HUES48 (cell line): ENCODE results near the gene NKAIN2.
"Not testable (repeated sequence)": the region's sequence is repeated elsewhere in the genome, so short reads cannot be mapped to it uniquely, and the experiment has no call there.

Experiments
- H3K27ac ChIP-seq: one replicate; pipeline ENCODE4 v1.7.0; 2013; ENCODE audit warnings: low read depth, low read length, inconsistent platforms
- H3K27me3 ChIP-seq: 2 replicates; pipeline ENCODE4 v1.6.1; 2013; ENCODE audit warnings: mild to moderate bottlenecking, low read length; ENCODE audit not compliant: control insufficient read depth, insufficient read depth
- H3K36me3 ChIP-seq: 2 replicates; pipeline ENCODE4 v1.6.1; 2013; ENCODE audit warnings: low read length; ENCODE audit not compliant: control insufficient read depth, insufficient read depth
- H3K4me1 ChIP-seq: 2 replicates; pipeline ENCODE4 v1.6.1; 2013; ENCODE audit warnings: mild to moderate bottlenecking, low read length; ENCODE audit not compliant: control insufficient read depth, insufficient read depth
- H3K4me3 ChIP-seq: 2 replicates; pipeline ENCODE4 v1.5.1; 2013; ENCODE audit warnings: mild to moderate bottlenecking, low read depth, low read length
- H3K9ac ChIP-seq: 2 replicates; pipeline ENCODE4 v1.6.1; 2013; ENCODE audit warnings: mild to moderate bottlenecking, low read depth, low read length, moderate library complexity
- H3K9me3 ChIP-seq: 2 replicates; pipeline ENCODE4 v1.6.1; 2013; ENCODE audit warnings: low read length; ENCODE audit not compliant: control insufficient read depth, insufficient read depth

NKAIN2 gene

DNA sequence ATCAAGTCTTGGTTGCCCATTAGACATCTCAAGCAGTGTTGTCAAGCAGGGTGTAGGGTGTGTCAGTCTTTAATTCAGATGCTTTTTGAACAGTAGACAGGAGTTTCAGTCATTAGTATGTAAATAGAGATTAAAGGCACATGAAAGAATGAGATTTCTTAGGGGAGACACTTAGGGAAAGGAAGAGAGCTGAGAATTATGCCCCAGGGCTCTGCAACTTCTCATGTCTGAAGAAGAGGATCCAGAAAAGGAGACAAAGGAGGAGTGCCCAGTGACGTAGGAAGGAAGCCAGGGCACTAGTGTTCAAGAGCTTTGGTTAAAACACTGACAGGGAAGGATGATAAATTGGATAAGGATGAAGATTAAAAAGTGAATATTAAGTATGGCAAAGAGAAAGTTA is 569.7 kb downstream of the NKAIN2 start:
- Histone ChIP-seq H3K27ac (no peak overlapping the region), H3K27me3 (no peaks in the 10 kb centered on the region), H3K4me3 (no peak overlapping the region), H3K9ac (no peak overlapping the region), H3K9me3 (no peaks in the 10 kb centered on the region), H3K4me1 (peaks cover 9% of the 10 kb centered on the region; the same call in 1 of the 2 replicates), H3K36me3 (no peaks in the 10 kb centered on the region)

DNA sequence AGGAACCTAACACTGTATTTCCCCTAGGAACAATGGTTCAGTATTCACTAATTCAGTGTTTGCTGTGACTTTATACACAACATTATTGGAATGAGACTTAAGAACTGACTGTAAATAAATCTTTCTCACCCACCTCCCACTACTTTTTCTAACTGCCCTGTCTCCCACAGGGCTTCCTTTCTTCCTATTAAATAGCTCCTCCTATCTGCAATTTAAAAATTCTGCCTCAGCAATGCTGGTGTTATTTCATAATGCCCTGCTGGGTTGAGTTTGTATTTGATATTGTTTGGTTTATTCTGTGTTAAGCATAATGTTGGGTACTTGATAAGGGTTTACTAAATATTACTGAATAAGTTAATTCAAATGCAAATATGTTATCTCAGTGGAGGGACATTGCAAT is 585.5 kb downstream of the NKAIN2 start:
- H3K4me3 ChIP-seq: no peak overlapping the region
- H3K27ac ChIP-seq: no peak overlapping the region
- no peaks in the 10 kb centered on the region for H3K36me3 ChIP-seq
- H3K9ac ChIP-seq: no peak overlapping the region
- no peaks in the 10 kb centered on the region; the same call in 1 of the 2 replicates for H3K4me1 ChIP-seq
- no peaks in the 10 kb centered on the region for H3K27me3 ChIP-seq
- H3K9me3 ChIP-seq: no peaks in the 10 kb centered on the region

DNA sequence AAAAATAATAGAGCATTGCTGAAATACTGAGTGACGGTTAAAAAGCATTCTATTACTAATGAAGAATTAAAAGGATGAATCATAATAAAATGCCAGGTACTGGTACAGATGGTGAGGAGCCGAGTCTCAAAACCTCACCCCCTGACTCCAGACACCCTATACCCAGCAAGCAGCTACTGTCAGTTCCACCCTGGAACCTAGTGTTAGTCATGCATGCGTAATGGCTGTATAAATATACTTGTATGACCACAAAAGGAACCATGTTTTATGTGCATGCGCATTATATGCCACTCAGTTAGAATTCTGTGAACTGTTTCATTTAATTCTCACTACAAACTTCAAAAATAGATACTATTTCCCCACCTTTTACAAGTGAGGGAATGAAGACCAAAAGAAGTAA is 589.9 kb downstream of the NKAIN2 start:
- Histone ChIP-seq H3K27me3 (no peaks in the 10 kb centered on the region), H3K4me1 (peaks cover 6% of the 10 kb centered on the region; the same call in 1 of the 2 replicates), H3K9ac (no peak overlapping the region), H3K9me3 (no peaks in the 10 kb centered on the region), H3K27ac (no peak overlapping the region), H3K4me3 (no peak overlapping the region), H3K36me3 (no peaks in the 10 kb centered on the region)

DNA sequence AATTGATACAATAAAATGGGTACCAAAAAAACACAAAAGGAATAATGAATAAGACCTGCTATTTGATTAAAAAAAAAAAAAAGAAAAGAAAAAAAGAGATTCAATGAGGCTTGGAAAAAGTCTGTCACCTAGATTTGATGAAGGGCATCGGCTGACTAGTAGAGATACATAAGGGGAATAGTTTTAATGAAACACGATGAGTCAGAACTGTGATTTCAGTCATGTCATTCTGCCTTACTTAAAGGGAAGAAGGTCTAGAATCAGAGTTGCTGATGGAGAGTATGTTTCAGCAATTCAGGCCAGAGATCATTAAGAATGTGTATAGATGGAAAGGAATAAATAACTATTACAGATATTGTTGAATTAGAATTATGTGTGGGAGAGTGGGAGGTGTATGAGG is 592.7 kb downstream of the NKAIN2 start:
- H3K9ac ChIP-seq: no peak overlapping the region
- H3K4me1 ChIP-seq: peaks cover 6% of the 10 kb centered on the region; the same call in 1 of the 2 replicates
- H3K27ac ChIP-seq: no peak overlapping the region
- no peaks in the 10 kb centered on the region for H3K9me3 ChIP-seq
- no peaks in the 10 kb centered on the region for H3K36me3 ChIP-seq
- no peaks in the 10 kb centered on the region for H3K27me3 ChIP-seq
- no peak overlapping the region for H3K4me3 ChIP-seq

DNA sequence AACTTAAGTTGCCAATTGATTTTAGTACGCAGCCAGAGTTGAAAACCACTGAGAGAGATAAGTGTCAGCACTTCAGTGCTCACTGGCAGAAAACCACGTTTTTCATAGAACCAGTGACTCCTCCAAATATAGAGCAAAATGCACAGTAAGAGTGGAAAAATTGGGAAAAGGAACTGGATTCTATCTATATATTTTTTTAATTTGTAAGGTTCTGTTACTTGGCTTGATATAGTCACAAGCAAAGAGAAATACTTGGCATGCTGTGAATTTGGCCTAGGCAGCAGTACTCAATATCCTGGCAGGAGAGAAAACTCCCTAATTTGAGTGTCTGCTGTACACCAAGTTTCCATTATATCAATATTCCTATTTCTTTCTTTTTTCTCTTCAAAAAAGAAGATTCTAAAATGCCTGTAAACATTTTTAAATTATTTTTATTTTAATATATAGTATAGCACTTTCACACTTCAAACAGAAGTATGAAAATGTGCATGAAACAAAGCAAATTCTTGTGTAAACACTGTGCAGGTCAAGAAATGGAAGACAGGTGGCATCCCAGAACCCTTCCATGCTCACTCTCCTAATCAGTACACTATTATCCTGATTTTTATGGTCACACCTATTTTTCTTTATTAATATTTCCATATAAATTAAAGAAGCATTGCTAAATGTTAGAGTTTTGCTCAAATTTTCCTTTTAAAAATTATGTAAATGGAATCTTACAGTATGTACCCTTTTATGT is 596.8 kb downstream of the NKAIN2 start:
- Histone ChIP-seq H3K9ac (no peak overlapping the region), H3K27ac (no peak overlapping the region), H3K4me1 (no peaks in the 10 kb centered on the region), H3K9me3 (no peaks in the 10 kb centered on the region), H3K27me3 (no peaks in the 10 kb centered on the region), H3K4me3 (no peak overlapping the region), H3K36me3 (no peaks in the 10 kb centered on the region)

DNA sequence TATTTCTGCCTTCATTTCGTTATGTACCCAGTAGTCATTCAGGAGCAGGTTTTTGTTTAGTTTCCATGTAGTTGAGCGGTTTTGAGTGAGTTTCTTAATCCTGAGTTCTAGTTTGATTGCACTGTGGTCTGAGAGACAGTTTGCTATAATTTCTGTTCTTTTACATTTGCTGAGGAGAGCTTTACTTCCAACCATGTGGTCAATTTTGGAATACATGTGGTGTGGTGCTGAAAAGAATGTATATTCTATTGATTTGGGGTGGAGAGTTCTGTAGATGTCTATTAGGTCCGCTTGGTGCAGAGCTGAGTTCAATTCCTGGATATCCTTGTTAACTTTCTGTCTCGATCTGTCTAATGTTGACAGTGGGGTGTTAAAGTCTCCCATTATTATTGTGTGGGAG is 606.8 kb downstream of the NKAIN2 start:
- H3K27me3 ChIP-seq, H3K4me3 ChIP-seq, H3K9ac ChIP-seq, H3K4me1 ChIP-seq, H3K27ac ChIP-seq, H3K36me3 ChIP-seq: not testable (repeated sequence)
- H3K9me3 ChIP-seq: peaks cover 15% of the 10 kb centered on the region

DNA sequence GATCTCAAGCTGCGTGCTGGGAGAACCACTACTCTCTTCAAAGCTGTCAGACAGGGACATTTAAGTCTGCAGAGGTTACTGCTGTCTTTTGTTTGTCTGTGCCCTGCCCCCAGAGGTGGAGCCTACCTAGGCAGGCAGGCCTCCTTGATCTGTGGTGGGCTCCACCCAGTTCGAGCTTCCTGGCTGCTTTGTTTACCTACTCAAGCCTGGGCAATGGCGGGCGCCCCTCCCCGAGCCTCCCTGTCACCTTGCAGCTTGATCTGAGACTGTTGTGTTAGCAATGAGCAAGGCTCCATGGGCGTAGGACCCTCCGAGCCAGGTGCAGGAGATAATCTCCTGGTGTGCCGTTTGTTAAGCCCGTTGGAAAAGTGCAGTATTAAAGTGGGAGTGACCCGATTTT is 609.0 kb downstream of the NKAIN2 start:
- not testable (repeated sequence) for H3K9ac ChIP-seq, H3K36me3 ChIP-seq, H3K4me3 ChIP-seq, H3K4me1 ChIP-seq, H3K27me3 ChIP-seq, H3K27ac ChIP-seq
- peaks cover 15% of the 10 kb centered on the region for H3K9me3 ChIP-seq

DNA sequence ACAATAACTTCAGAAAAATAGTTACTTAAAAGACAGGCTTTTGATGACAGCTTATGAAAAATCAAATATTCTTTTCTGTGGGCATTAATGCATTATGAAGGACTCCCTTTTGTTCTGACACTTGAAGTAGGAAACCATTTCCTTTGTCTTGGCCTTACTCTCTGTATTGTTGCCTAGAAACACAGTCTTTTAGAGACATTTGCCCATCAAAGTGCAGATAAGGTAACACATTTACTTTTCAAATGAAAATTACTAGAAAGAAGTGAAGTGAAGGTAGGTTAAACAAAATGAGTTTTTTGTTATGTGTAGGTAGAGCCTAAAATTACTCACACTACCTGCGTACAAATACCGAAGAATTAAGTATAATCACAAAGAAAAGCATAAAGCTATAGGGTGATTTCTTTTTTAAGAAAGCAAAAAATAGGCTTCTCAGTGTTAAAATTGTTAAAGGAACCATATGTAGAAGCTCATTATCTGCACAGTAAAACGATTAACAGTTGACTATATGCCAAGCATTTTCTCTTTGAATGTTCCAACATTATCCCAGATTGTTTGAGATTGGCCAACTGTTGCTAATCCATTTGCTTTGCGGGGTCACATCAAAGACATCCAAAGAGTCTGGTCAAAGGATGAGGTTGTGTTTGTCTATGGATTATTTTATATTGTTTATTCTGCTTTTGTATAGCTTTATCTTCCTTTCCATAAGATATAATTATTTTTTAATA is 616.6 kb downstream of the NKAIN2 start:
- Histone ChIP-seq H3K9ac (no peak overlapping the region), H3K27ac (no peak overlapping the region), H3K36me3 (no peaks in the 10 kb centered on the region), H3K27me3 (no peaks in the 10 kb centered on the region), H3K4me1 (peaks cover 10% of the 10 kb centered on the region), H3K9me3 (no peaks in the 10 kb centered on the region), H3K4me3 (no peak overlapping the region)

DNA sequence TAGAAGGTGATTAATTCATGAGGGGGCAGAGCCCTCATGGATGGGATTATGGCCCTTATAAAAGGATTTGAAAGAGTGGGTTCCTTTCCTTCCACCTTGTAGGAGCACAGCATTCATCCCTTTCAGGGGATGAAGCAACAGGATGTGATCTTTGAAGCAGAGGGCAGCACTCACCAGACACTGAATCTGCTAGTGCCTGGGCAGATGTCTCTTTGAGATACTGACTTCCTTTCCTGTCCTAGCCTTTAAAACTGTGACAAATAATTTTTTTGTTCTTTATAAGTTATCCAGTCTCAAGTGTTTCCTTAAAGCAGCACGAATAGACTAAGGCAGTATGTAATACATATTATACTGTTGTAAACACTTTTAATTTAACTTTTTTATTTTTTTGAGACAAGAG is 620.0 kb downstream of the NKAIN2 start:
- no peak overlapping the region for H3K27ac ChIP-seq

DNA sequence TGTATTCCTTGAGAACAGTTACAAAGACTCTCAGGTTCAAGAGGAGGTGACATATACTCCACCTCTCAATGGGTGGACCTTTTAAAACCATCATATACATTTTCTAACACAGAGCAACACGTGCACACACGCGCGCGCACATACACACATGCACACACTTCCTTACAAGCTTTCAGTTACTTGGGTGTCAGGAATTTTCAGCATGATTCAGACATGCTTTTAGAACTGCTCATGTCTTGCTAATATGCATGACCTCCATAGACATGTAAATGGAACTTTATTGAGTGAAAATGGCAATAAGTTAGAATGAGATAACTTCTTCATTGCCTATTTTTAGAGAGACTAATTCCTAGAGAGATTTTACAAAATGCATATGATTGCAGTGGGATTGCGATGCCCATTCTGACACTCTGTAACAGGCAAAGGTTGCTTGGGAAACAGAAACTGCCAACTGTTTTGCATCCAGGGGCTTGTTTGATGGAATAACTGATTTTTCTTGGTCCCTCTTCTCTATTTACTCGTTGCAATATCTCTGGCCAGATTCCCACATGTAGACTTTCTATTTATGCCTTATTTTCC is 627.2 kb downstream of the NKAIN2 start:
- no peaks in the 10 kb centered on the region for H3K27me3 ChIP-seq
- no peak overlapping the region for H3K9ac ChIP-seq
- H3K9me3 ChIP-seq: no peaks in the 10 kb centered on the region
- no peaks in the 10 kb centered on the region for H3K36me3 ChIP-seq
- H3K4me1 ChIP-seq: no peaks in the 10 kb centered on the region
- no peak overlapping the region for H3K4me3 ChIP-seq
- no peak overlapping the region for H3K27ac ChIP-seq

More for the DNA sequence above, 620.0 kb downstream of the NKAIN2 start:
- Histone ChIP-seq H3K27me3 (no peaks in the 10 kb centered on the region), H3K9me3 (no peaks in the 10 kb centered on the region), H3K4me1 (peaks cover 9% of the 10 kb centered on the region), H3K4me3 (no peak overlapping the region), H3K36me3 (no peaks in the 10 kb centered on the region), H3K9ac (no peak overlapping the region)

DNA sequence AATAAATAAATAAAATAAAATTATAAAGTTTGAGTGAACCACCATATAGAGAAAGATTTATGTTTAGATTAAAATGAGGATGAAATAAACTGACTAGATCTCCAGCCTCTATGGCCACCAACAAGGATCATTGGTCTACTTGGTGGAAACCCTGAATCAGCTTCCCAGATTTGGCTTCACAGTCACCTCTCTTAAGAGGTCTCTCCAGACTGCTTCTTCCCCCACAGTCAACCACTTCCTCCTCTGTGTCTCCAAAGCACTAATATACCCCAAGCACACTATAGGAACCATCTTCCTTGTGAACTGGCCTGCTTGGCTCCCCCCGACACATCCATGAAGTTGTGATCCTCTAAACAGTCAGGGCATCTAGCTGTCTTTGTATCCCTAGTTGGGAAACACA is 629.0 kb downstream of the NKAIN2 start:
- Histone ChIP-seq H3K4me1 (no peaks in the 10 kb centered on the region), H3K4me3 (no peak overlapping the region), H3K9me3 (no peaks in the 10 kb centered on the region), H3K36me3 (no peaks in the 10 kb centered on the region), H3K9ac (no peak overlapping the region), H3K27me3 (no peaks in the 10 kb centered on the region), H3K27ac (no peak overlapping the region)
